BLaER1 treated with 17β-estradiol and CSF1 and Interleukin-3, amounts not matched to agents 10 nM and 100 nM (cell line): ENCODE data around the gene MYO18A.

Experiments
- H3K27ac ChIP-seq, 11 experiments: shearing (Covaris generic); formaldehyde crosslinking; 2 replicates each; pipeline ENCODE4 v1.8.1; 2022
- H3K27me3 ChIP-seq, 11 experiments: shearing (Covaris generic); formaldehyde crosslinking; 2 replicates each; pipeline ENCODE4 v1.8.1; 2022
- H3K36me3 ChIP-seq, 11 experiments: shearing (Covaris generic); formaldehyde crosslinking; 2 replicates each; pipeline ENCODE4 v1.8.1; 2022
- H3K4me1 ChIP-seq, 10 experiments: shearing (Covaris generic); formaldehyde crosslinking; 2 replicates each; pipeline ENCODE4 v1.8.1; 2022
- H3K4me2 ChIP-seq, 11 experiments: shearing (Covaris generic); formaldehyde crosslinking; 2 replicates each; pipeline ENCODE4 v1.8.1; 2022
- H3K4me3 ChIP-seq, 10 experiments: shearing (Covaris generic); formaldehyde crosslinking; 2 replicates each; pipeline ENCODE4 v1.8.1; 2022
- H3K9ac ChIP-seq, 11 experiments: shearing (Covaris generic); formaldehyde crosslinking; 2 replicates each; pipeline ENCODE4 v1.8.1; 2022
- H3K9me3 ChIP-seq, 11 experiments: shearing (Covaris generic); formaldehyde crosslinking; replicated peaks in 1 of 11; 2 replicates each; pipeline ENCODE4 v1.8.1; 2022
- H4K20me1 ChIP-seq, 11 experiments: shearing (Covaris generic); formaldehyde crosslinking; 2 replicates each; pipeline ENCODE4 v1.8.1; 2022
- Cebpa-rat ChIP-seq, 11 experiments: shearing (Covaris generic); IDR thresholded peaks; 2 replicates each; pipeline ENCODE4 v1.8.1; 2022

The MYO18A gene

DNA sequence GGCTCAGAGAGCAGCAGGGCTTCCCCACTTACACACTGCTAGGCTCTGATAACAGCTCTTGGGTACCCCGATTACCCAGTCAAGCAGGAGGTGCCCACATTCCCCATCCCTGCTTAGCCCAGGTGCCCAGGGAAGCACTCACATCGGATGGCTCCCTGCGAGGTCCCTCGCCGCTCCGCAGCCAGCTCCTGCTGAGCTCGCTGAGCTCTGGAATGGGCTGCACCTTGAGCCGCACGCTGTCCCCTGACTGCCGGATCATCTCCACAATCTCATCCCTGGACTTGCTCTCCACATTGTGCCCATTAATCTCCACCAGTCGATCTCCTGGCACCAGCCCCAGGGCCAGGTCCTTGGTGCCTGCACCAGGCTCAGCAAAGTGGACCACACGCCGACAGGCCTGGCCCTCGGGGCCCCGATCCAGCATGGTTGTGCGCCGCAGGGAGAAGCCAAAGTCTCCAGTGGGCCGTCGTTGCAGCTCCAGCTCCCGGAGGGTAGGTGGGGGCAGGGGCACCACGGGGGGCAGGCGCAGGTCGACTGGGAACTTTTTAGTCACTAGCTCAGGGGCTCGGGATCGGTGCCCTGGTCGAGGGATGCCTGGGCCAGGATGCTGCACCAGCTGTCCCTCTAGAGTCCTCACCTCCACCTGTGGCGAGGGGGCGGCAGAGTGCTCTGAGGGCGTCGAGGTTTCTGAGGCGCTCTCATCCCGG lies 14.2 kb downstream of the MYO18A start:
- H4K20me1 ChIP-seq: peaks cover 0 to 46% (median 11%) of the 10 kb centered on the region in 11 experiments; a peak in 12 of 22 replicates
- peaks cover 37 to 54% (median 45%) of the 10 kb centered on the region in 10 experiments for H3K4me1 ChIP-seq
- H3K27me3 ChIP-seq: no peaks in the 10 kb centered on the region
- no peak overlapping the region for H3K9ac ChIP-seq
- H3K9me3 ChIP-seq: 0 out of 22 replicates have a peak, but pooled peaks cover 0 to 4% (median 0%) of the 10 kb centered on the region in 11 experiments
- no peak for TF ChIP-seq Cebpa-rat (IDR thresholded peaks at IDR 0.05)
- no peak overlapping the region for H3K4me3 ChIP-seq
- no peak overlapping the region for H3K27ac ChIP-seq
- peaks cover 14 to 42% (median 24%) of the 10 kb centered on the region in 11 experiments; a peak in 20 of 22 replicates for H3K36me3 ChIP-seq
- H3K4me2 ChIP-seq: no peak overlapping the region

DNA sequence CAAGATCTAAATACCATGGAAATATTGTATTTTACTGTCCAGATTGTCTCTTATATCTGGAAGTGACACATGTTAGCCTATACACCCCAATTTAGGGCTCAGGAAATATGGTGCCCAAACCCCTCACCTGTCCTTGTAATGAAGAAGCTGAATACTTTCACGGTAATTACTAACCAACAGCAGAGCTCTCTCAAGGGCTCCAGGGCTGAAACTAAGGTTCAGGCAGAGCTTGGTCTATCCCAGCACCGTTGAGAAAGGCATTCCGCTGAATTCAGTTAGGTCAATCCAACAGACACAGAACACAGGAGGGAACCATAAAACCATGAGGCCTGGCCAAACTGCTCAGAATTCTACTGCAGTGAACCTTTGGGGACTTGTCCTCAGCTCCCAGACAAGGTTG lies 14.9 kb downstream of the MYO18A start:
- Histone ChIP-seq H4K20me1 (peaks cover 0 to 46% (median 11%) of the 10 kb centered on the region in 11 experiments; a peak in 12 of 22 replicates), H3K27ac (no peak overlapping the region), H3K4me3 (no peak overlapping the region), H3K36me3 (peaks cover 14 to 42% (median 24%) of the 10 kb centered on the region in 11 experiments; a peak in 20 of 22 replicates), H3K9me3 (0 out of 22 replicates have a peak, but pooled peaks cover 0 to 4% (median 0%) of the 10 kb centered on the region in 11 experiments), H3K4me1 (peaks cover 42 to 60% (median 49%) of the 10 kb centered on the region in 10 experiments), H3K9ac (no peak overlapping the region), H3K4me2 (no peak overlapping the region), H3K27me3 (no peaks in the 10 kb centered on the region)
- no peak for TF ChIP-seq Cebpa-rat (IDR thresholded peaks at IDR 0.05)

DNA sequence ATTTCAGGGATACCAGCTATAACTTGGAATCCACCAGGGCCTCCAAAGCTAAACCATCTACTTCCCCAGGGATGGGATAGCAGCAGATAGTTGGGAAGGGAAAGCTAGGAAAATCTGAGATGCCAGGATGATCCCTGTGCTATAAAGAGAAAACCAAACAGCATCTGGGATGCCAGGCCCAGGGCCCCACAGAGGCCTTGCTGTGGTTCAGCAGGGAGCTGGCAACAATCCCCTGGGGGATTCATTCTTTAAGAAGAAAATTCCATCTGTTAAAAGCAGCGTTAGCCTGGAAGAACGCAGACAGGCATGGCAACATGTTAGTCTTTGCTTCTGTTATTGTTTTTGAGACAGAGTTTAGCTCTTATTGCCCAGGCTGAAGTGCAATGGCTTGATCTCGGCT lies 16.6 kb downstream of the MYO18A start:
- H3K4me3 ChIP-seq: no peak overlapping the region
- H3K9me3 ChIP-seq: no peaks in the 10 kb centered on the region
- peak overlapping the region; percentile 27 to 88 (median 76); a peak in 21 of 22 replicates for H3K4me2 ChIP-seq
- no peaks in the 10 kb centered on the region for H3K27me3 ChIP-seq
- H3K27ac ChIP-seq: peak overlapping the region in 7 of 11 experiments; percentile 5 to 46 (median 17); a peak in 9 of 22 replicates
- peaks cover 14 to 34% (median 23%) of the 10 kb centered on the region in 11 experiments; a peak in 20 of 22 replicates for H3K36me3 ChIP-seq
- H3K9ac ChIP-seq: peak overlapping the region in 8 of 11 experiments; percentile 7 to 57 (median 36); a peak in 12 of 22 replicates
- peaks cover 56 to 74% (median 63%) of the 10 kb centered on the region in 10 experiments for H3K4me1 ChIP-seq
- no peak for TF ChIP-seq Cebpa-rat (IDR thresholded peaks at IDR 0.05)
- peaks cover 0 to 61% (median 19%) of the 10 kb centered on the region in 11 experiments; a peak in 12 of 22 replicates for H4K20me1 ChIP-seq

DNA sequence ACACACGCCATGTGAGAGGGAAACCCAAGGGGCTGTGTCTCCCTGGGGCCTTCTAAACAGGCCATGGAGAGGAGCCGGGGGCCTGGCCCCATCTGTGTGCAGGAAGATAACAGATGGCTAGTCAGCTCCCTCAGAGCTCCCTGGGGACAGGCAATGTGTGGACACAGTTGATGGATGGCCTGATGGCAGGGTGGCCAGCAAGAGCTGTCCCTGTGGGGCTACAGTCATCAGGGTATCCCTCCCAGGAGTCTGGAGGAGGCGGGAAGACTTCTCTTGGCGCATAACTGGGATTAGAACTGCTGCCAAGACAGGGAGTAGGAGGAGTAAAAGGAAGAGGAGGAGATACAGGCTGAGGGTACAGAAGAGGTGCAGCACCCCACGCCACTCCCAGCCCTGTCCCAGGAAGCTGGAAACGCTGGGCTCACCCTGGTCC lies 17.3 kb downstream of the MYO18A start:
- TF ChIP-seq Cebpa-rat (IDR thresholded peaks at IDR 0.05): no peak
- Histone ChIP-seq H3K4me2 (peak overlapping the region; percentile 27 to 88 (median 76)), H3K4me1 (peaks cover 53 to 74% (median 61%) of the 10 kb centered on the region in 10 experiments), H3K4me3 (no peak overlapping the region), H3K27me3 (no peaks in the 10 kb centered on the region), H3K9ac (peak overlapping the region in 7 of 11 experiments; percentile 6 to 57 (median 39); a peak in 11 of 22 replicates), H3K9me3 (no peaks in the 10 kb centered on the region), H3K36me3 (peaks cover 14 to 34% (median 23%) of the 10 kb centered on the region in 11 experiments; a peak in 20 of 22 replicates), H4K20me1 (peaks cover 0 to 65% (median 19%) of the 10 kb centered on the region in 11 experiments; a peak in 12 of 22 replicates), H3K27ac (peak overlapping the region in 7 of 11 experiments; percentile 8 to 46 (median 23); a peak in 9 of 22 replicates)

DNA sequence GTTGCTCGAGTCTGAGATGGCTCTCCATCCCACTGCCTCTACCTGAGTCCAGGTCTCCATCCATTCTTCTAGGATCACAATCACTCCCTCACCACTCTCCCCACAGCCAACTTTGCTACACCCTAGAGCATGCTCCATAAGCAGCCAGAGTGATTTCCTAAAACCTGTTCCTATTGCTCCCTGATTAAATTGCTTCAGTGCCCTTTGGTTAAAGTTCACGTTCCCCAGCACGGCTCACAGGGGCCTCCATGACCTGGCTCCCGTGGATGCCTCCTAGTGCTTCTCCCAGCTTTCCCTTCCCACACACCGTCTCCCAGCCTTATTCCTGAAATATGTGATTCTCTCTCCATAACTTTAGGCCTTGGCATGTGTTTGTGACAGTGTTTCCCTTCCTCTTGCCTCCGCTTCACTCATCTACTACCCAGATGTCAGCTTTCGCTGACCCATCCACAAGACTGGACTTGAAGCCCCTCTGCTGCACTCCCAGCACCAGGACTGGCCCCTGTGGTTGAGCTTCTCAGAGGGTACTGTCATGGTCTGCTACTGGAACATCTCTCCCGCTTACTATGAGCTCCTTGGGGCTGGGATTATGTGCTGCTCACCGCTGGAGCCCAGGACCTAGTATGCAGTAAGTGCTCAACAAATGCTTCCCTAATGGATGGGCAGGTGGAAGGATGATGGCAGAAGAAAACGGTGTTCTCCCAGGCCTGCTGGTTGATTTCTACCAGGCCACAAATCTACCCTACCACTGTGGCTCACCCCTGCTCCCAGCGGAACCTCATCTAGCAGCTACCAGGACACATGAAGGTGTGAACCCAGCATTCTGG lies 17.9 kb downstream of the MYO18A start:
- Histone ChIP-seq H4K20me1 (peaks cover 0 to 65% (median 19%) of the 10 kb centered on the region in 11 experiments; a peak in 12 of 22 replicates), H3K27me3 (no peaks in the 10 kb centered on the region), H3K4me3 (no peak overlapping the region), H3K4me1 (peaks cover 51 to 71% (median 58%) of the 10 kb centered on the region in 10 experiments), H3K4me2 (peak overlapping the region; percentile 27 to 88 (median 76)), H3K27ac (peak overlapping the region in 7 of 11 experiments; percentile 8 to 46 (median 23); a peak in 6 of 22 replicates), H3K36me3 (peaks cover 14 to 34% (median 23%) of the 10 kb centered on the region in 11 experiments; a peak in 20 of 22 replicates), H3K9ac (peak overlapping the region in 5 of 11 experiments; percentile 6 to 57 (median 47); a peak in 7 of 22 replicates), H3K9me3 (no peaks in the 10 kb centered on the region)
- TF ChIP-seq Cebpa-rat (IDR thresholded peaks at IDR 0.05): no peak

DNA sequence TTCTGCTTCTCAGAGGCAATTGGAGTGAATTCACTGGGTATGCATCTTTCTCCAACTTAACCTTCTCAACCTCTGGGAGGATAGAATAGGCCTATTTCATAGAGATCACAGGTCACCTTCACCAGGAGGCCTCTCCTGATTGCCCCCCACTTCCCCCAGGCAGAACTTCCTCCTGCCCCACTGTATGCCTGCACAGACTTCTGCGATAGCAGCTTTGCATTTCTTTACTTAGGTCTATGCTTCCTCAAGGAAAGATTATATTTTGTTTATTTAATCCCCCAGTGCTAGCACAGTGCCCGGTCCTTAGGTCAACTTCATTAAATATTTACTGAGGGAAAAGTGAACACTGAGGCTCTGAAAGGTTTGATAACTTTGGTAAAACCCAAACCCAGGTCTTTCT lies 19.9 kb downstream of the MYO18A start:
- Histone ChIP-seq H3K4me3 (no peak overlapping the region), H3K9ac (no peak overlapping the region; a peak in 2 of 22 replicates), H3K4me1 (peaks cover 70 to 89% (median 77%) of the 10 kb centered on the region in 10 experiments), H3K27me3 (no peaks in the 10 kb centered on the region), H3K36me3 (peaks cover 0 to 18% (median 5%) of the 10 kb centered on the region in 11 experiments; a peak in 16 of 22 replicates), H3K27ac (no peak overlapping the region), H3K4me2 (peak overlapping the region in 6 of 11 experiments; percentile 55 to 82 (median 78); a peak in 8 of 22 replicates), H3K9me3 (no peaks in the 10 kb centered on the region), H4K20me1 (peaks cover 0 to 58% (median 19%) of the 10 kb centered on the region in 11 experiments; a peak in 12 of 22 replicates)
- TF ChIP-seq Cebpa-rat (IDR thresholded peaks at IDR 0.05): no peak

DNA sequence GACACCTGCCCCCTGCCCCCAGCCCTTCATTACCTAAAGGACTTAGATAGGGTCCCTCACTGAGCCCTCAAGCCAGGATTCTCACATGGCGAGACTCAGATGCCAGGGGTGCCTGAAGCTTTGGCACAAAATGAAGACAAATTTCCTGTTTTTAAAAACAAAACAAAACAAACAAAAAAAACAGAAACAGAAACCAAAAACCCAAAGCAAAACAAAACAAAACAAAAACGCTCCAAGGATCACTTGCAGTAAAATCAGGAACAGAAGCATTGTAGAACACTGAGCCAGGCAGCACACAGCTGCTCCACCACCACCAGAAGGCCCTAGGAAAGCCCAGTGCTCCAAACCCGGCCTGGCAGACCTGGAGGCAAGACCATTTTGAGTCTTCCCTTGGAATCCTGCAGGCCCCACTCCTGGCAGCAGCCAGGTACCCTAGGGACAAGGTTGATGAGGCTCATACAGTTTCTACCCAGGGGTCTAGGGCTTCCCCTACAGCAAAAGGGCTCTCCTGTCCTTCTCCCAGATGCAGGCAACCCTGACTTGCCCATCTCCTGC lies 20.8 kb downstream of the MYO18A start:
- Histone ChIP-seq H3K36me3 (peaks cover 0 to 9% (median 0%) of the 10 kb centered on the region in 11 experiments; a peak in 5 of 22 replicates), H3K27ac (peak overlapping the region in 9 of 11 experiments; percentile 25 to 70 (median 50); a peak in 16 of 22 replicates), H3K27me3 (no peaks in the 10 kb centered on the region), H3K9me3 (no peaks in the 10 kb centered on the region), H3K9ac (peak overlapping the region in 9 of 11 experiments; percentile 16 to 61 (median 44); a peak in 14 of 22 replicates), H4K20me1 (peaks cover 0 to 51% (median 19%) of the 10 kb centered on the region in 11 experiments; a peak in 12 of 22 replicates), H3K4me1 (peaks cover 76 to 93% (median 82%) of the 10 kb centered on the region in 10 experiments), H3K4me2 (peak overlapping the region; percentile 51 to 82 (median 68)), H3K4me3 (no peak overlapping the region; a peak in 1 of 20 replicates)
- TF ChIP-seq Cebpa-rat (IDR thresholded peaks at IDR 0.05): no peak
